HL-60/S4 (cell line): ENCODE data around the gene PSD4.

Experiments
- in situ Hi-C: fragments of 300-500 bp; cut with MboI; formaldehyde crosslinking; loops from 2 replicates; pipeline ENCODE4 v1.14.3; 2022; ENCODE audit warnings: low sequenced_read_pairs

PSD4 gene

DNA sequence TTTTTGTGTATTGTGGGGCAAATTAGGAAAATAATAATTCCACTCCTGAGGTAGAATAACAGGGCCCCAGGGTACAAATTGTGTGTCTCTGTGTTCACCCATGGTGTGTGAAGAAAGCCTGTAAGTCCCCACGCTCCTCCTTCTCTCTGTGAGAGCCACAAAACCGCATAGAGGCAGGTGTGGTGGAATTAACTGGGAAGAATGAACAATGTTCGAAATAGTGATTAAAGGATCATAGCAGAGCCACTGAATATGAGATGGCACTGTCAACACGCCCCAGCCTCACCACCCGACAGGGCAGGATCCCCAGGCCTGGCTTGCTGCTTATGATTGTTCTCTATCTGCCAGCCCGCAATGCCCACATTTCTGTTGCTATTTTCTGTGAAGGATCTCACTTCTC is 32.3 kb upstream of the PSD4 start:
- in situ Hi-C loops, result no loop called here

DNA sequence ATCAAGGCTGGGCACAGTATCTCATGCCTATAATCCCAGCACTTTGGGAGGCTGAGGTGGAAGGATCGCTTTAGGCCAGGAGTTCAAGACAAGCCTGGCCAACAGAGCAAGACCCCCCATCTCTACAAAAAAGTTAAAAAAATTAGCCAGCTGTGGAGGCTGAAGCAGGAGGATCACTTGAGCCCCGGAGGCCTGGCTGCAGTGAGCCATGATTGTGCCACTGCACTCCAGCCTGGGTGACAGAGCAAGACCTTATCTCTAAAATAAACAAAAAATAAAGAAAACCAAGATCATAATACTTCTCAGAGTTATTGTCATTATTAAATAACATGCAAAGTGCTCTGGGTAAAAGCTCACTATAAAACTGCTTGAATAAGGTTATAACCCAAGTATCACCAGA is 31.5 kb upstream of the PSD4 start:
- in situ Hi-C loops, result no loop called here

DNA sequence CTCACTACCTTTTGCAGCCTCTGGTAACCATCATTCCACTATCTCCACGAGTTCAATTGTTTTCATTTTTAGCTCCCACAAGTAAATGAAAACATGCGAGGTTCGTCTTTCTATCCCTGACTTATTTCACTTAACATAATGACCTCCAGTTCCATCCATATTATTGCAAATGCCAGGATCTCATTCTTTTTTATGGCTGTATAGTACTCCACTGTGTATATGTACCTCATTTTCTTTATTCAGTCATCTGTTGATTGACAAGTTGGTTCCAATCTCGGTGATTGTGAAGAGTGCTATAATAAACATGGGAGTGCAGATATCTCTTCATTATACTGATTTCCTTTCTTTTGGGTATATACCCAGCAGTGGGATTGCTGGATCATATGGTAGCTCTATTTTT is 29.5 kb upstream of the PSD4 start:
- in situ Hi-C loops, result no loop called here

DNA sequence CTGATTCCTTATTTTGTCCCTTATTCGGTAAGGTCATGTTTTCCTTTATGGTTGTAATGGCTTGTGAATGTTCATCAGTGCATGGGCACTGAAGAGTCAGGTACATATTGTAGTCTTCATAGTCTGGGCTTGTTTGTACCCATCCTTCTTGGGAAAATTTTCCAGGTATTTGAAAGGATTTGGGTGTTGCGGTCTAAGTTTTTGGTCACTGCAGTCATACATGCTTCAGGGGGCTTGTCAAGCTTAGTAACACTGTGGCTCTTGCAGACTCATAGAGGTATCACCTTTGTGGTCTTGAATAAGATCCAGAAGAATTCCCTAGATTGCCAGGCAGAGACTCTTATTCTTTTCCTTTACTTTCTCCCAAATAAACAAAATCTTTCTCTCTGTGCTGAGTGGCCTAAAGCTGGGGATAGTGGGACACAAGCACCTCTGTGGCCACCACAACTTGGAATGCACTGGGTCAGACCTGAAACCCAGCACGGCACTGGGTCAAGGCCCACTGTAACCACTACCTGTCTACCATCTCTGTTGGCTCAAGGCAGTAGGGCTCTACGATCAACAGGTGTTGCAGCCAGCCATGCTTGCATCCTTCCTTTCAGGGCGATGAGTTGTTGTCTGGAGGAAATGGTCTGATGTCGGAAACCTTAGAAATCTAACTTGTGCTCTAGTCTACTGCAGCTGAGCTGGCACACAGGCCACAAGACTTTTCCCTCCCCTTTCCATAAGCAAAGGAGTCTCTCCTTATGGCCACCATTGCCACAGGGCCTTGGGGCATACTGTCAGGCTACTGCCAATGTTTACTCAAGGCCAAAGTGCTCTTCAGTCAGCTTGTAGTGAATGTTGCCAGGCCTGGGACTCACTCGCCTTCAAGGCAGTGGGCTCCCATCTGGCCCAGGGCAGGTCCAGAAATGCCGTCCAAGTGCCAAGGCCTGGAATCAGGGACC is 24.9 kb upstream of the PSD4 start:
- in situ Hi-C loops, result no loop called here

DNA sequence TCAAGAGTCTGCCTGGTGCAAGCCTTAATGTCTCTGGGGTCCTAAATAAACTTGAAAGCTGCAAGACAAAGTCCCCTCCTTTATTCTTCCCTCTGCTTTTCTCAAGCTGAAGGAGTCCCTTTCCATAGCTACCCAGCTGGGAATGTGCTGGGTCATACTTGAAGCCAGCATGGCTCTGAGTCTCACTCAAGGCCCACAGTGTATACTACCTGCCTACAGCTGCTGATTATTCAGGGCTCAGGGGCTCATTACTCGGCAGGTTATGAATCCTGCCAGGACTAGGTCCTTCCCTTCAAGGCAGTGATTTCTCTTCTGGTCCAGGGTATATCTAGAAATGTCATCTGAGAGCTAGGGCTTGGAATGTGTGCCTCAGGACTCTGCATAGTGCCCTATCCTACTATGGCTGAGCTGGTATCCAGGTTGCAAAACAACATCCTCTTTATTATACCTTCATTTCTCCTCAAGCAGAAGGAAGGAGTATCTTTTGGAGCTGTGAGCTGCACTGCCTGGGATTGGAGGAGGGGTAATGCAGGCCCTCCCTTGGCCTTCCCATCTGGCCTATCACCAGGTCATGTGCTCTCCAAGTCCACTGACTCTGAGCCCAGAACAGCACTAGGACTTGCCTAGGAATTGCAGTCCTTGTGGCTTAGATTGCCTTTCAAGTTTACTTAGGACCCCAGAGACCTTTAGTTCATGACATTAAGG is 24.1 kb upstream of the PSD4 start:
- in situ Hi-C loops, result no loop called here

DNA sequence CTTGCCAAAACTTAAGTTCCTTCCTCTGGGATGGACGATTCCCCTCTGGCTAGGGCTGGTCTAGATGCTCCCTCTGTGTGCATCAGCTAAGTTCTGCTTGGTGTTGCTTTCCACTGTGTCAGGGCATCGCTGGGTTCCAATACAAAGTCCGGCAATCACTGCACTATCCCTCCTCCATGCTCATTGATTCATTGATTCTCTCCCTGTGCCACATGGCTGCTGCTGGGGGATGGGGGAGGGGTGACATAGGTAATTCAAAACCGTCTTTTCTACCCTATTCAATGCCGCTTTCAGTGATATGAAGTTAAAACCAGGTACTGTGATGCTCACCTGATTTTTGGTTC is 23.5 kb upstream of the PSD4 start:
- in situ Hi-C loops, result no loop called here

DNA sequence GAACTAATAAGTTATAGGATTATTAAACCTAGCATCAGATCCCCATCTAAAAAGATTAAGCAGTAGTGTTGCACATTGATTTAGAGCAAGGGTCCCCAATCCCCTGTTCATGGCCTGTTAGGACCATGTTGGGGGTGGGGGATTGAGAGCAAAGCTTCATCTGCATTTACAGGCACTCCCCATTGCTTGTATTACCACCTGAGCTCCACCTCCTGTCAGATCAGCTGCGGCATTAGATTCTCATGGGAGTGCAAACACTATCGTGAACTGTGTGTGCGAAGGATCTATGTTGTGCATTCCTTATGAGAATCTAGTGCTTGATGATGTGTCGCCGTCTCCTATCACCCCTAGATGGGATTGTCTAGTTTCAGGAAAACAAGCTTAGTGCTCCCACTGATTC is 18.4 kb upstream of the PSD4 start:
- in situ Hi-C loops, result no loop called here

DNA sequence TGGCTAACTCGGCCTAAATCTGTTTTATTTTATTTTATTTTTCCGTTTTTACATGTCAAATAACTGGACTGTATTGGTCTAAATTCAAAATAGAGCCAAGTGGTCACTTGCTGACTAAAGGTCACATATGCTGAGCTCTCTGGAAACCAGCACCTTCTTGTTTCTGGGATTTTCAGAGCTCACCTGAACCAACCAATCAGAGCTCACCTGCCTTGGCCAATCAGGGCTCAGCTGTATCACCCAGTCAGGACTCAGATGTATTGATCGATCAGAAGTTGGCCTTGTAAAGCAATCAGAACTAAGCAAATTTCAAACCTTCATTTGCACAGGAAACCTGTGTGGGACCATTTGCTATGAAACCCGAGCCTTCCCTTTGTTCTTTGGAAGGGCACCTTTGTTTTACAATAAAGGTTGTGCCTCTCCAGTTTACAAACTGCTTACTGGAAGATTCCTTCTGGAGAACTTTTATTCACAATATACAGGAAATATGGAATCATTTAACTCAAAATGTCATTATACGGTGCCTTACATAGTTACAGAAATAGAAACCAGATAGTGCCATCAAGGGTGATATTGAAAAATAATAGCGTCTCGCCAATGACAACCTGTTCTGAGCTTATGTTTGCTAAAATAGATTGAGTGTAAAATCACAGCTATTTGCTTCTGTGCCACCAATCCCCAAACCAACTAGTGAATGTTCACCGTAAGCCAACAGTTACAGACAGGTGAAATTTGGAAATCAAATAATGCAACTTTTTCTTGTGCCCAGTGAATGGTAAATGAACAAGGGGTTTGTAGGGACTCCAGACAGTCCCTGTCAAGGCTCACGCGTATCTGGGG is 17.3 kb upstream of the PSD4 start:
- in situ Hi-C loops, result no loop called here

DNA sequence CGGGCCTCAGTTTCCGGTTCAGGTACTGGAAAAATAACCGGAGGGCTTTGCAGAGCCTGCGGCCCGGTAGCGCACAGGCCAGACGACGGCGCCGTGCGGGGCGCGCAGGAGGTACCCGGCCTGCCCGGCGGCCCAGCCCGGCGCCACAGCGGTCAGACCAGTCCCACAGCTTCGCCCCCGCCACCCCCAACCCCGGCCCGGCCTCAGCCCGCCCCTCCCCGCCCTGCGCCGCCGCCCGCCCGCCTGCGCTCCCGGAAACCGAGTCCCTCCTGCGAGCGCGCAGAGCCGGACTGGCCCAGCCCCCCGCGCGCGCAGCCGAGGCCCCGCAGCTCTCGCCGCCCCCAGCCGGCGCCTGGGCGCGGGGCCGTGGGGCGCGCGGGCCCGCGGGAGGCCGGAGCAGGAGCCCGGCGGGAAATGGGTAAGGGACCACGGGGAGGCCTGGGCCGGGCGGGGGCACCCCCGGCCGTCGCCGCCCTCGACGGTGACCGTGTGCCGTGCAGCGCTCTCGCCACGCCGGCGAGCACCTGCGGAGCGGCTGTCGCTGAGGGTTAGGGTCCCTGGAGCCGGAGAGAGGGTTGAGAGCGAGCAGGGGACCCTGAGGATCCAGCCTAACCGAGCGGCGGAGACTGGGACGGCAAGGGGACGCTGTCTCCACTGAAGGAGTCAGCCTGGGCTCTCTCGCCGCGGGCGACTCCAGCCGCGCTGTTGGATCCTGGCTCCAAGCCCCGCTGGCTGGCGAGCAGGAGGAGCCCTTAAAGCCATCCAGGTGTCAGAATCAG is 16.5 kb upstream of the PSD4 start:
- in situ Hi-C loops, result no loop called here

DNA sequence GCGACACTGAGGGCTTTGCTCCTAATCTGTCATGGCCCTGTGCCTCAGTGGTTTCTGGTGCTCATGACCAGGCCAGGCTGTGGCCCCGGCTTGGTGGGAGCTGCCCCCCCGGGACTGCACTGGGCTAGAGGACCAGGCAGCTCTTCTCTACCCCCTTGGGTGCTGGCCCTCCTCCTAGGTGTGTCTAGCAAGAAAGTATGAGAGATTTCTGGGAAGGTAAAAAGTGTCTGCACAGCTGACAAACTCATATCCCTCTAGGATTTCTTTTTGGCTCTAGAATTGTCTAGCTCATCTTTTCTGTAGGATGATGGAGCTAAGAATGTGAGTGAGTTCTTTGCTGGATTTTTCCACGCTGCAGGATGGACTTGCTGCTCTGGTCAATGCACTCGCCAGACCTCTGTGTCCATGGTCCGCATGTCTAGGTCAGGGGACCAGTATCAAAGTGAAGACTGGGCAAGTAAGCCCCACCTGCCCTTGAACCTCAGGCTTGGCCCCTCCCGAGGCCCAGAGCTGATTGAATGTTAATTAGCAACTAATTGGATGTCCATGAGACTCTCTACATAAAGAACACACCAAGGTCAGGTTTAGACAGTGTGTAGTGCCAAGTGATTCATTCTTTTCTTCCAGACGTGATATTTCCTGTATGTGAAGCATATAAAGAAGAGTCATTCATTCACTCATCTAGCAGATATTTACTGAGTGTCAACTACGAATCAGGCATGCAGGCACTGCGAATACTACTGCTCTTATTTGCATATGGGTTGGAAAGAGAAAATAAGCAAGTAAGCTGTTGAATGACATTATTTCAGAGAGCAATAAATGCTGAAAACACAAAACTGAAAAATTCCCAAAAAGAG is 15.6 kb upstream of the PSD4 start:
- in situ Hi-C loops, result no loop called here

DNA sequence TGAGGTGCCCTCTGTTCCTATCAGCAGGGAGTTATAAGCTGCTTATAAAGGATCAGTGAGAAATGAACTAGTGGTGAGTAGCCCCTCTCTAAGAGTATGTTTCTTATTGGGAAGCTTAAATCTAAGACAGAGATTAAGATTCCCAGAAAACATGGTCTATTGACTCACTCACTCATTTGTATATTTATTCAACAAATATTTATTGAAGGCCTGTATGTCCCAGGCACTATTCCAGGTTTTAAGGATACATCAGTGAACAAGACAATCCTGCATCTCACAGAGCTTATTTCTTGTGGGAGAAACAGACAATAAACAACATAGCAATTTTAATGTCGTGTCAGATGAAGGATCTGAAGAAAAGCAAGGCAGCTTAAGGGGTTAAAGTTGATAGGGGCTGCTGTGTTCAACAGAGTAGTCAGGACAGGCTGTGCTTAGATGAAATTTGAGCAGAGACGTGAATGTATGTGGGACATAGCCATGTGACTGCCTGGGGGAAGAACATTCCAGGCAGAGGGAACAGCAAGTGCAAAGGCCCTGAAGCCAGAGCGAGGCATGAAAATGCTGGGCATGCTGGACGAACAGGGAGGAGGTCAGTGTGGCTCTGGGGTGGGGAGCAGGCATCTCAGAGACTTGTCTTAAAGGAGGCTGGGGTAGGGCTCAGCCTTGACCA is 14.8 kb upstream of the PSD4 start:
- in situ Hi-C loops, result no loop called here

DNA sequence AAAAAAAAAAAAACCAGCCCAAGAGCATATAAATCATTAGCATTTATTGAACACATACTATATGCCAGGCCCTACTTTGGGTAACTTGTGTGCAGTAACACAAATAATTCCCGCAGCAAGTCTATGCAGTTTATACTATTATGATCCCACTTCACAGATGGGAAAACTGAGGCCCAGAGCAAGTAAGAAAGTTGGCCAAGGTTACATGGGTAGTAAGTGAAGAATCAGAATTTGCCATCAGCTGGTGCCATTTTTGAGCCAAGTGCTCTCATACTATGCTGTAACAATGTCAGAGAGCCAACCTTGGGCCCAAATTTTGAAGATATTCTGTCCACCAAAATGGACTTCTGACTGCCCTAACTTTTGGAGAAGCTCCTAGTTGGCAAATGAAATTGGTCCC is 13.5 kb upstream of the PSD4 start:
- in situ Hi-C loops, result no loop called here

DNA sequence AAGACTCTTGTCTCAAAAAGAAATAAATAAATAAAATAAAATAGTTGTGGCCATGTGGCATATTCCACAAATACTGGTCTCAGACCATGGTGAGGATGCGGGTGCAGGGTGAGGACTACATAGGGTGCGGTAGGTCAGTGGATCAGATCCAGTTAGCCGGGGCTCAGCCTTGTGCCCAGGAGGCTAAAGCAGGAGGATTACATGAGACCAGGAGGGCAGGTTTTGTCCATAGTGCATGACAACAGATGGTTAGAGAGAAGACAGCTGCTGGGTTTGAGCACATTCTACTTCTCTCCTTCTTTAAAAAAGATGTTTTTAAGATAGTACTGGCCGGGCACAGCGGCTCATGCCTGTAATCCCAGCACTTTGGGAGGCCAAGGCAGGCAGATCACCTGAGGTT is 12.8 kb upstream of the PSD4 start:
- in situ Hi-C loops, result no loop called here

DNA sequence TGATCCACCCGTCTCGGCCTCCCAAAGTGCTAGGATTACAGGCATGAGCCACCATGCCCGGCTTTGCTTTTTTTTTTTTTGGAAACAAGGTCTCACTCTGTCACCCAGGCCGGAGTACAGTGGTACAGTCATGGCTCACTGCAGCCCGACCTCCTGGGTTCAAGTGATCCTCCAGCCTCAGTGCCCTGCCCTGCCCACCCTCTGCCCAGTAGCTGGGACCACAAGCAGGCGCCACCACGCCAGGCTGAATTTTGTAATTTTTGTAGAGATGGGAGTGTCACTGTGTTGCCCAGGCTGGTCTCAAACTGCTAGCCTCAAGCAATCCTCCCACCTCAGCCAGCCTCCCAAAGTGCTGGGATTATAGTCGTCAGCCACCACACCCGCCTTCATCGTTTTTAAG is 11.6 kb upstream of the PSD4 start:
- in situ Hi-C loops, result no loop called here

DNA sequence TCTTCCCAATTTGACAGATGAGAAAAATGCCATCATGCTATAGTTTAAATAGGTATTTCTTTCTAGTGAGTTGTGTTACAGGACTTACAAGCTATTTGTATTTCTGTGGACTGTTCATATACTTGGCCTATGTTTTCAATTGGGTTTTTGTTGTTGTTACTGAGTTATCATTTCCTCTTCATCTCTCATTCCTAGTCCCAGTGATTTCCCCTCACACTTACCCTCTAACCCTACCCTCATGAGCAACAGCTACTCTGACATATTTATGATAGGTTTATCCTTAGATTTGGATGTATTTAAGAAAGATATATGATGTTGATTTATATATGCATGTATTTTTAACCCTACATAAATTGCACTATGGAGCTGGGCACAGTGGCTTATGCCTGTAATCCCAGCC is 10.9 kb upstream of the PSD4 start:
- in situ Hi-C loops, result no loop called here

DNA sequence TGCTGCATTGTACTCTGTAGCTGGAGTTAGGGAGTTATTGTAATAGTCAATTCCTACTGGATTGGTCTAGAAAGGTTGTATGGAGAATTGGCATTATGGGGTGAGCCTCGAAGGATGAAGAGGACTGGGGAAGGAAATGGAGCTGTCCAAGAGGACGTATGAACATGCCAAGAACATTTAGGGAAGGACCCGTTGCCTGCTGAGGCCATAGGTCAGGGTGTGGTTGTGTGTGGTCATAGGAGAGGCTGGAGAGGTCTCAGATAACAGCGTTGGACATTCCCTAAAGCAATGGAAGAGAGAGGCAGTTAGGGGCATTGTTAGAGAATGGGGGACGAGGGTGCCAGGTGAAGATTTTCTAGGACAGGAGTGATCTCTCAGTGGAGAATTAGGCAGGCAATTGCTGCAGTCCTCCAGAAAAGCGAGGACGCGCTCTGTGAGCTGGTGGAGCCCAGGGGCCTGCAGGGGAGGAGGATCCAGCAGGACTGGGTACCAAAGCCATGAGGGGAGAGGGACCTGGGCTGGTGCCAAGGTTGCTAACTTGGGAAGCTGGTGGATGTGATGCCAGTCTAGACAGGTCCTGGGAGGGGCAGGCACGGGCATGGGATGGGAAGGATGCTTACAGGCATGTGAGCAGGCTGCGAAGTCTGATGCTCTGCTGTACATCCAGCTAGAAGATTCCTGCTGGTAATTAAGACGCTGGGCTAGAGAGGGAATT is 9.4 kb upstream of the PSD4 start:
- in situ Hi-C loops, result no loop called here

DNA sequence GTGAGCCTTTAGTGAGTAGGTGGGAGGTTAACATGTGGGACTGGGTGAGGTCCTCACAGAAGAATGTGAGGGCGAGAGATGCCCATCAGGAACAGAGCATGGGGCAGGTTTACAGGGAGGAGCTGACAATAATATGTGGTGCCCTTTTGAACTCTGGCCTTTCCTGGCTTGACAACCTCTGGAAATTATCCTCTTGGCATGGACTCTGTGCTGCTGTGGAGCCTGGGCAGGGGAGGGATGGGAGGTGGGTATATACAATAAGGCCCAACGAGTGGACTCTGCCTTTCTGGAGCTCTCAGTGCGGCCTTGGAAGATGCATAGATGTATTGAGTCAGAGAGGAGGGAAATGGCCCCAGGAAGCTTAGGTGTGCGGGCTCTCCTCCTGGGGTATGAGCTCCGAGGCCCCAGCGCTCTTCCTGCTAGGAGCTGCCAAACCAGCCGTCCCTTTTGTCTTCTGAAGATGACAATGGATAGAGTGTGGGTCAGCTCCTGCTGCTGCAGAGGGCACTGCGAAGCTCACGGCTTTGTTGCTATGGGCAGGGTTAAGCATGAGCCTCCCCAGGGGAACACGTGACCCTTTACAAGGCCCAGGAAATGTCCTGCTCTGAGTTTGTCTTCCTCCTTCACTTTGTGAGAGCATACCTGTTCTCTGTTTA is 8.7 kb upstream of the PSD4 start:
- in situ Hi-C loops, result no loop called here

DNA sequence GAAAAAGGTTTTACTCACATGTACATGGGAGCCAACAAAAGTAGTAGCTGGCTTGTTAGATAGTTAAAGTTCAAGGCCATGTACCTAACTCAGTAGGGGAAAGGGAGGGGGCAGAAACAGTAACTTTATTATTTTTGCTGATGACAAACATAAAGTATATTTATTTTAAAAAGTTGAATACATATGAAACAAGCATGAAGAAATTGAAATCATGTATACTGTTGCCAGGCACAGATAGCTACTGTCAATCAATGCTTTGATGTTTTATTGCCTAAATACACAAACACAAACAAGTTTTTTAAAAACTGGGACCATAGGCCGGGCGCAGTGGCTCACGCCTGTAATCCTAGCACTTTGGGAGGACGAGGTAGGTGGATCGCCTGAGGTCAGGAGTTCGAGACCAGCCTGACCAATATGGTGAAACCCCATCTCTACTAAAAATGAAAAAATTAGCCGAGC is 7.6 kb upstream of the PSD4 start:
- in situ Hi-C loops, result no loop called here
